ENCODE data around the gene MRFAP1L1.
A peak's percentile ranks its signal among the peaks of the same experiment; 100 is the strongest.

DNA sequence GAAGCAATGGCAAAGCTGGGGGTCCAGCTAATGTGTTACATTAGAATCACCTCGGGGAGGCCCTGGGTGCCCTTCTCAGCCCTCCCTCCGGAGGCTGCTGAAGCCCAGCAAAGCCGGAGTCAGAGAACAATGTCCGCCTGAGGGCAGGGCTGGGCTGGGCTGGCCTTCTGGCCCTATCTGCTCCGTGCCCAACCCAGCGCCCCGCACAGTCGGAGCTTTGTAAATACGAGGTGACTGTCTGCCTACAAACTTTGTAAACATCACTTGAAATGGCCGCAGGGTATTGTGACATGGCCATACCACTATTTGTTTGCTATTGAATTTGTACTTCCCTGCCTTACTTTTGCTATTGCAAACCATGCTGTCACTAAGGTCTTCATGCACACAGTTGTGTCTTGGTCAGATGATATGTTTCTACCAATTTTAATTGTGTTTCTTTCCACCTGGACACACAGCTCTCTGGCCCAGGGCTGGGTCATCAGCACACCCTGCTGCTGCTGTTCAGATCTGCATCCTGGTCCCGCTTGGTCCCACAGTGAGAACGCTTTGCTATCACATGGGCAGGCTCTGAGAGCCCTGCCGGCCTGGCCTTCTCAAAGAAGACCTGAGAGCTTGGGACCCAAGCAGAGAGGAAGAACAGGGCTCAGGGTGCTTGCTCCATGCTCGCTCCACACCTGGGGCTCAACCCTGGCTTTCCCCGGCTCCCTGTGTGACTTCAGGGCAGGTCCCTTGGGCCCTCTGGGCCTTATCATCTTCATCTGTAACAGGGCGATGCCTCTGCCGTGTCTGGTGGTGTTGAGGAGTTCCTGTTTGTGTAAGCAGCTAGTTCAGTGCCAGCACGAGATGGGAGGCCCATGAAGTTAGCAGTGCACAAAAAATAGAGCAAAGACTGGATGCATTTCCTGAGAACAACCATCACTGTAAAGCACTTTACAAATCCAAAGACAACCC, 13.7 kb downstream of the MRFAP1L1 start:
- TF ChIP-seq POLR2A (IDR thresholded peaks at IDR 0.05) = no peak
- TF ChIP-seq, protein P1, sequence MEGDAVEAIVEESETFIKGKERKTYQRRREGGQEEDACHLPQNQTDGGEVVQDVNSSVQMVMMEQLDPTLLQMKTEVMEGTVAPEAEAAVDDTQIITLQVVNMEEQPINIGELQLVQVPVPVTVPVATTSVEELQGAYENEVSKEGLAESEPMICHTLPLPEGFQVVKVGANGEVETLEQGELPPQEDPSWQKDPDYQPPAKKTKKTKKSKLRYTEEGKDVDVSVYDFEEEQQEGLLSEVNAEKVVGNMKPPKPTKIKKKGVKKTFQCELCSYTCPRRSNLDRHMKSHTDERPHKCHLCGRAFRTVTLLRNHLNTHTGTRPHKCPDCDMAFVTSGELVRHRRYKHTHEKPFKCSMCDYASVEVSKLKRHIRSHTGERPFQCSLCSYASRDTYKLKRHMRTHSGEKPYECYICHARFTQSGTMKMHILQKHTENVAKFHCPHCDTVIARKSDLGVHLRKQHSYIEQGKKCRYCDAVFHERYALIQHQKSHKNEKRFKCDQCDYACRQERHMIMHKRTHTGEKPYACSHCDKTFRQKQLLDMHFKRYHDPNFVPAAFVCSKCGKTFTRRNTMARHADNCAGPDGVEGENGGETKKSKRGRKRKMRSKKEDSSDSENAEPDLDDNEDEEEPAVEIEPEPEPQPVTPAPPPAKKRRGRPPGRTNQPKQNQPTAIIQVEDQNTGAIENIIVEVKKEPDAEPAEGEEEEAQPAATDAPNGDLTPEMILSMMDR (IDR thresholded peaks at IDR 0.05) = peak in 1 of 6 experiments; percentile 9
